Panc1 (cell line): ENCODE results near the gene TRERF1. TPM values are rescaled to one million over a fixed set of nuclear protein-coding genes. Genes with fewer than 3 reads are reported as not detected.

Experiments used
- ATAC-seq: fragments of 200-7000 bp; cut with Tn5 transposase; 2 replicates; pipeline ENCODE4 v1.9.1; 2020; ENCODE audit warnings: mild to moderate bottlenecking, moderate library complexity
- BruUV-seq: library from RNA; stranded (reverse); fragments of 400-500 nt; replicated peaks from 2 replicates; lab custom pipeline; 2021; lab: Mats Ljungman, UMichigan
- CTCF ChIA-PET: fragments of 300-600 bp; sonication (Branson Sonifier 250); formaldehyde crosslinking; loops from one replicate; lab custom pipeline; 2022; ENCODE audit warnings: antibody characterized with exemption; lab: Charles Lee
- POLR2A ChIA-PET: fragments of 300-600 bp; sonication (Branson Sonifier 250); formaldehyde crosslinking; loops from one replicate; lab custom pipeline; 2022; ENCODE audit warnings: antibody characterized with exemption; lab: Charles Lee
- DNase-seq: peaks from one replicate; pipeline ENCODE4 v3.0.0-alpha.2; 2010; ENCODE audit warnings: low read depth, low spot score
- H3K27ac ChIP-seq: 2 replicates; pipeline ENCODE4 v1.5.1; 2011; ENCODE audit warnings: mild to moderate bottlenecking, low read length, inconsistent platforms
- H3K27me3 ChIP-seq: fragments of 200-500 bp; sonication (Bioruptor generic); 2 replicates; pipeline ENCODE4 v1.6.0; 2014; ENCODE audit warnings: low read length, inconsistent platforms; ENCODE audit not compliant: control insufficient read depth, insufficient read depth
- H3K36me3 ChIP-seq: fragments of 200-500 bp; sonication (Bioruptor generic); 2 replicates; pipeline ENCODE4 v1.5.1; 2014; ENCODE audit warnings: inconsistent platforms, mild to moderate bottlenecking, low read length, moderate library complexity; ENCODE audit not compliant: control insufficient read depth, insufficient read depth
- H3K4me1 ChIP-seq: 2 replicates; pipeline ENCODE4 v1.5.1; 2011; ENCODE audit warnings: inconsistent platforms, mild to moderate bottlenecking, low read length, moderate library complexity; ENCODE audit not compliant: control insufficient read depth, insufficient read depth
- H3K4me3 ChIP-seq, 2 experiments: 2 replicates each; pipeline ENCODE4 v1.5.1; 2011 to 2012; ENCODE audit warnings: low read depth in 2 of 2, low read length in 2 of 2, mild to moderate bottlenecking in 2 of 2, inconsistent platforms in 1 of 2, moderate library complexity in 1 of 2
- H3K9me3 ChIP-seq: fragments of 200-500 bp; sonication (Bioruptor generic); 2 replicates; pipeline ENCODE4 v1.5.1; 2014; ENCODE audit warnings: low read depth, mild to moderate bottlenecking, inconsistent platforms, low read length, moderate library complexity; ENCODE audit not compliant: control insufficient read depth, insufficient read depth
- POLR2AphosphoS5 ChIP-seq: IDR thresholded peaks from 2 replicates; pipeline ENCODE4 v1.6.1; 2012; ENCODE audit warnings: mild to moderate bottlenecking, low read depth, low read length, moderate library complexity
- SIN3A ChIP-seq: IDR thresholded peaks from 2 replicates; pipeline ENCODE4 v1.6.1; 2012; ENCODE audit warnings: low read depth, mild to moderate bottlenecking, low read length, moderate library complexity, borderline replicate concordance; ENCODE audit not compliant: insufficient read depth
- TCF7L2 ChIP-seq: IDR thresholded peaks from 2 replicates; pipeline ENCODE4 v1.6.1; 2011; ENCODE audit warnings: mild to moderate bottlenecking, low read depth, low read length, inconsistent platforms
- in situ Hi-C: cut with HindIII; loops from 2 replicates; pipeline ENCODE4 v1.10.0; 2016; ENCODE audit warnings: low sequenced_read_pairs, low pct_unique_long_range_greater_than_20kb
- intact Hi-C: fragments of 100-400 bp; cut with micrococcal nuclease; formaldehyde crosslinking; loops from one replicate; pipeline ENCODE4 v1.10.0; 2022; ENCODE audit not compliant: unreplicated experiment
- total RNA-seq: library from RNA; stranded (reverse); gene quantifications from one replicate; pipeline ENCODE4 v1.2.1, GENCODE V29; 2021; ENCODE audit not compliant: unreplicated experiment
- TF ChIP-seq, protein P1 (sequence below): fragments of 450-650 bp; IDR thresholded peaks from 2 replicates; pipeline ENCODE4 v1.5.1; 2017; ENCODE audit warnings: mild to moderate bottlenecking
- TF ChIP-seq, protein P2 (sequence below), 2 experiments: IDR thresholded peaks; 2 replicates each; pipeline ENCODE4 v1.6.1; 2011 to 2012; ENCODE audit warnings: low read depth in 2 of 2, control low read depth in 1 of 2, low read length in 1 of 2, mild to moderate bottlenecking in 1 of 2, moderate library complexity in 1 of 2; ENCODE audit not compliant: insufficient read depth in 1 of 2

TRERF1 gene
- total RNA-seq, 1 experiment from 2014 or later, result 30.6 TPM

- intact Hi-C loops, result no loop called here
- H3K36me3 ChIP-seq, result no peaks in the 10 kb centered on the region
- ATAC-seq (no peak), DNase-seq (no peak)
- TF ChIP-seq, protein P1, sequence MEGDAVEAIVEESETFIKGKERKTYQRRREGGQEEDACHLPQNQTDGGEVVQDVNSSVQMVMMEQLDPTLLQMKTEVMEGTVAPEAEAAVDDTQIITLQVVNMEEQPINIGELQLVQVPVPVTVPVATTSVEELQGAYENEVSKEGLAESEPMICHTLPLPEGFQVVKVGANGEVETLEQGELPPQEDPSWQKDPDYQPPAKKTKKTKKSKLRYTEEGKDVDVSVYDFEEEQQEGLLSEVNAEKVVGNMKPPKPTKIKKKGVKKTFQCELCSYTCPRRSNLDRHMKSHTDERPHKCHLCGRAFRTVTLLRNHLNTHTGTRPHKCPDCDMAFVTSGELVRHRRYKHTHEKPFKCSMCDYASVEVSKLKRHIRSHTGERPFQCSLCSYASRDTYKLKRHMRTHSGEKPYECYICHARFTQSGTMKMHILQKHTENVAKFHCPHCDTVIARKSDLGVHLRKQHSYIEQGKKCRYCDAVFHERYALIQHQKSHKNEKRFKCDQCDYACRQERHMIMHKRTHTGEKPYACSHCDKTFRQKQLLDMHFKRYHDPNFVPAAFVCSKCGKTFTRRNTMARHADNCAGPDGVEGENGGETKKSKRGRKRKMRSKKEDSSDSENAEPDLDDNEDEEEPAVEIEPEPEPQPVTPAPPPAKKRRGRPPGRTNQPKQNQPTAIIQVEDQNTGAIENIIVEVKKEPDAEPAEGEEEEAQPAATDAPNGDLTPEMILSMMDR, result no peak
- no peak for TF ChIP-seq POLR2AphosphoS5
- no peak for TF ChIP-seq SIN3A
- TF ChIP-seq, protein P2, sequence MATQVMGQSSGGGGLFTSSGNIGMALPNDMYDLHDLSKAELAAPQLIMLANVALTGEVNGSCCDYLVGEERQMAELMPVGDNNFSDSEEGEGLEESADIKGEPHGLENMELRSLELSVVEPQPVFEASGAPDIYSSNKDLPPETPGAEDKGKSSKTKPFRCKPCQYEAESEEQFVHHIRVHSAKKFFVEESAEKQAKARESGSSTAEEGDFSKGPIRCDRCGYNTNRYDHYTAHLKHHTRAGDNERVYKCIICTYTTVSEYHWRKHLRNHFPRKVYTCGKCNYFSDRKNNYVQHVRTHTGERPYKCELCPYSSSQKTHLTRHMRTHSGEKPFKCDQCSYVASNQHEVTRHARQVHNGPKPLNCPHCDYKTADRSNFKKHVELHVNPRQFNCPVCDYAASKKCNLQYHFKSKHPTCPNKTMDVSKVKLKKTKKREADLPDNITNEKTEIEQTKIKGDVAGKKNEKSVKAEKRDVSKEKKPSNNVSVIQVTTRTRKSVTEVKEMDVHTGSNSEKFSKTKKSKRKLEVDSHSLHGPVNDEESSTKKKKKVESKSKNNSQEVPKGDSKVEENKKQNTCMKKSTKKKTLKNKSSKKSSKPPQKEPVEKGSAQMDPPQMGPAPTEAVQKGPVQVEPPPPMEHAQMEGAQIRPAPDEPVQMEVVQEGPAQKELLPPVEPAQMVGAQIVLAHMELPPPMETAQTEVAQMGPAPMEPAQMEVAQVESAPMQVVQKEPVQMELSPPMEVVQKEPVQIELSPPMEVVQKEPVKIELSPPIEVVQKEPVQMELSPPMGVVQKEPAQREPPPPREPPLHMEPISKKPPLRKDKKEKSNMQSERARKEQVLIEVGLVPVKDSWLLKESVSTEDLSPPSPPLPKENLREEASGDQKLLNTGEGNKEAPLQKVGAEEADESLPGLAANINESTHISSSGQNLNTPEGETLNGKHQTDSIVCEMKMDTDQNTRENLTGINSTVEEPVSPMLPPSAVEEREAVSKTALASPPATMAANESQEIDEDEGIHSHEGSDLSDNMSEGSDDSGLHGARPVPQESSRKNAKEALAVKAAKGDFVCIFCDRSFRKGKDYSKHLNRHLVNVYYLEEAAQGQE (IDR thresholded peaks at IDR 0.05; ENCODE audit: insufficient read depth in 1 of 2, low read depth in 2 of 2, low read length in 1 of 2), result no peak
- TF ChIP-seq TCF7L2, result no peak
- no TSS peak for BruUV-seq
- in situ Hi-C loops, result no loop called here
- peaks cover 7% of the 10 kb centered on the region; the same call in 1 of the 2 replicates for H3K4me1 ChIP-seq
- ChIA-PET POLR2A (interaction anchor here (0.7 kb wide), 1 partner anchor 10 kb away, joined by 4 read pairs; no protein-coding TSS in a partner anchor), CTCF (interaction anchor here (0.6 kb wide), 1 partner anchor 73 kb away, joined by 4 read pairs; the partner anchor contains the start of gene TRERF1)
- no peaks in the 10 kb centered on the region for H3K27me3 ChIP-seq
- H3K4me3 ChIP-seq, result no peak overlapping the region
- no peaks in the 10 kb centered on the region for H3K9me3 ChIP-seq
- no peak overlapping the region for H3K27ac ChIP-seq
Observed at GRCh38 chr6:42378536-42378935, 73.2 kb downstream of the TRERF1 start.

DNA sequence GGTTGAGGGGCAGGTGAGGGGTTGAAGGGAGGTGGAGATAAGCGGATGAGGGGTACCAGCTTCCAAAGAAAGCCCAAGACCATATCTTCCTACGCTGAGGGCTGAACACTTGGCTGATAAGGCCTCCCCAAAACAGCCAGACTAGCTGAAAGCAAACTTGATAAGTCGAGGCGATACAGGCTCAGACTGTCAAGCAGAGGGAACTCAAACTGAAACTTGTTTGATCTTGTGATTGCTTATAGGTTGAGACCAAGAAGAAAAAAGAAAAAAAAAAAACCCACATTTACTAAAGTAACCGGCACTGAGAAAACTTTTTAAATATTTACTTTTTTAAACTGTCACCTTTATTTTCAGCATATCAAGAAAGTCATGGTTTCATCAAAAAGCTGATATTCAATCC, 73.6 kb downstream of the TRERF1 start:
- in situ Hi-C loops, result no loop called here
- TF ChIP-seq POLR2AphosphoS5 (no peak), TCF7L2 (no peak), SIN3A (no peak)
- TF ChIP-seq, protein P2 (IDR thresholded peaks at IDR 0.05; ENCODE audit: insufficient read depth in 1 of 2, low read depth in 2 of 2, low read length in 1 of 2), result no peak
- TF ChIP-seq, protein P1, result no peak
- CTCF ChIA-PET, result no interaction called here
- Histone ChIP-seq H3K36me3 (no peaks in the 10 kb centered on the region), H3K27ac (no peak overlapping the region), H3K4me1 (peaks cover 4% of the 10 kb centered on the region; the same call in 1 of the 2 replicates), H3K4me3 (no peak overlapping the region), H3K9me3 (no peaks in the 10 kb centered on the region), H3K27me3 (no peaks in the 10 kb centered on the region)
- DNase-seq (no peak), ATAC-seq (no peak)
- intact Hi-C loops, result no loop called here
- POLR2A ChIA-PET, result interaction anchor here (0.7 kb wide), 1 partner anchor 10 kb away, joined by 4 read pairs; no protein-coding TSS in a partner anchor
- BruUV-seq, result no TSS peak
